HG03378 (cell line): ENCODE measurements around the gene RERGL.
"Not testable (repeated sequence)": the region's sequence is repeated elsewhere in the genome, so short reads cannot be mapped to it uniquely, and the experiment has no call there.

Source experiments
- ATAC-seq: cut with Tn5 transposase; IDR thresholded peaks from one replicate; pipeline ENCODE4 v1.9.1; 2021; ENCODE audit warnings: mild to moderate bottlenecking, moderate library complexity; ENCODE audit not compliant: unreplicated experiment

The RERGL gene

GRCh38 chr12:18090093-18090492 lies at the start of gene RERGL:
TSS of gene RERGL (minus strand) at chr12:18090193. CDS start at chr12:18090140, 53 bp downstream.
- ATAC-seq, result no peak

GRCh38 chr12:18139254-18139653 lies 49.3 kb upstream of the RERGL start:
- no peak for ATAC-seq

GRCh38 chr12:18135509-18135908 lies 45.5 kb upstream of the RERGL start:
- ATAC-seq, result no peak

- no peak for ATAC-seq
These were observed 45.1 kb upstream of the RERGL start for GRCh38 chr12:18135086-18135485.

GRCh38 chr12:18130851-18131250 lies 40.9 kb upstream of the RERGL start:
- no peak for ATAC-seq

- ATAC-seq, result no peak
These were observed 33.7 kb upstream of the RERGL start for GRCh38 chr12:18123707-18124106.

- no peak for ATAC-seq
These were observed 30.9 kb upstream of the RERGL start for GRCh38 chr12:18120899-18121298.

- no peak for ATAC-seq
These were observed 18.6 kb upstream of the RERGL start for GRCh38 chr12:18108611-18109010.

- no peak for ATAC-seq
These were observed 13.6 kb upstream of the RERGL start for GRCh38 chr12:18103624-18104023.

GRCh38 chr12:18101043-18101442 lies 11.1 kb upstream of the RERGL start:
- no peak for ATAC-seq

GRCh38 chr12:18084080-18084479 lies 5.9 kb downstream of the RERGL start:
- no peak for ATAC-seq

GRCh38 chr12:18079541-18080246 lies 10.3 kb downstream of the RERGL start:
- no peak for ATAC-seq

GRCh38 chr12:18074001-18074400 lies 16.0 kb downstream of the RERGL start:
- ATAC-seq, result no peak

- ATAC-seq, result no peak
These were observed 17.3 kb downstream of the RERGL start for GRCh38 chr12:18072723-18073122.

- no peak for ATAC-seq
These were observed 18.7 kb downstream of the RERGL start for GRCh38 chr12:18071336-18071735.

- ATAC-seq, result no peak
These were observed 21.6 kb downstream of the RERGL start for GRCh38 chr12:18068355-18068754.

GRCh38 chr12:18066666-18067065 lies 23.3 kb downstream of the RERGL start:
- no peak for ATAC-seq

- ATAC-seq, result not testable (repeated sequence)
These were observed 27.1 kb downstream of the RERGL start for GRCh38 chr12:18062867-18063266.

GRCh38 chr12:18057051-18057450 lies 32.9 kb downstream of the RERGL start:
- ATAC-seq, result no peak

- no peak for ATAC-seq
These were observed 34.9 kb downstream of the RERGL start for GRCh38 chr12:18054925-18055619.

GRCh38 chr12:18045446-18045992 lies 44.5 kb downstream of the RERGL start:
- no peak for ATAC-seq

GRCh38 chr12:18040060-18040742 lies 49.8 kb downstream of the RERGL start:
- ATAC-seq, result not testable (repeated sequence)
